ENCODE measurements around the gene LIPE. TPM values are rescaled to one million over a fixed set of nuclear protein-coding genes. Genes with fewer than 3 reads are reported as not detected.

LIPE gene
- total RNA-seq, 4 donors from 2014 or later, result 4.0 to 10.0 (median 7.4) TPM

GRCh38 chr19:42388851-42389489, 38.2 kb downstream of the LIPE start:
- WGBS, 2 donors, result 78 to 84% methylated on average over 6 to 17 of the region's 20 CpGs
- TF ChIP-seq POLR2A (IDR thresholded peaks at IDR 0.05), result no peak
- TF ChIP-seq, protein P1, sequence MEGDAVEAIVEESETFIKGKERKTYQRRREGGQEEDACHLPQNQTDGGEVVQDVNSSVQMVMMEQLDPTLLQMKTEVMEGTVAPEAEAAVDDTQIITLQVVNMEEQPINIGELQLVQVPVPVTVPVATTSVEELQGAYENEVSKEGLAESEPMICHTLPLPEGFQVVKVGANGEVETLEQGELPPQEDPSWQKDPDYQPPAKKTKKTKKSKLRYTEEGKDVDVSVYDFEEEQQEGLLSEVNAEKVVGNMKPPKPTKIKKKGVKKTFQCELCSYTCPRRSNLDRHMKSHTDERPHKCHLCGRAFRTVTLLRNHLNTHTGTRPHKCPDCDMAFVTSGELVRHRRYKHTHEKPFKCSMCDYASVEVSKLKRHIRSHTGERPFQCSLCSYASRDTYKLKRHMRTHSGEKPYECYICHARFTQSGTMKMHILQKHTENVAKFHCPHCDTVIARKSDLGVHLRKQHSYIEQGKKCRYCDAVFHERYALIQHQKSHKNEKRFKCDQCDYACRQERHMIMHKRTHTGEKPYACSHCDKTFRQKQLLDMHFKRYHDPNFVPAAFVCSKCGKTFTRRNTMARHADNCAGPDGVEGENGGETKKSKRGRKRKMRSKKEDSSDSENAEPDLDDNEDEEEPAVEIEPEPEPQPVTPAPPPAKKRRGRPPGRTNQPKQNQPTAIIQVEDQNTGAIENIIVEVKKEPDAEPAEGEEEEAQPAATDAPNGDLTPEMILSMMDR (IDR thresholded peaks at IDR 0.05), result no peak
- H3K9me3 ChIP-seq, result no peaks in the 10 kb centered on the region
- H3K27me3 ChIP-seq, result no peaks in the 10 kb centered on the region
- DNase-seq, result no peak
- no peaks in the 10 kb centered on the region for H3K36me3 ChIP-seq
- intact Hi-C loops (cut with DNase I), result no loop called here
- no peak overlapping the region for H3K4me3 ChIP-seq (replicated peaks in 1 of 3)
- H3K27ac ChIP-seq, result no peak overlapping the region
- peaks cover 6 to 9% of the 10 kb centered on the region in 2 donors for H3K4me1 ChIP-seq

GRCh38 chr19:42386974-42387707, 40.0 kb downstream of the LIPE start:
- H3K27ac ChIP-seq, result peak overlapping the region in 1 of 3 donors; percentile 24
- TF ChIP-seq, protein P1 (IDR thresholded peaks at IDR 0.05), result peak in 4 of 6 experiments; percentile 19 to 45 (median 34)
- TF ChIP-seq POLR2A (IDR thresholded peaks at IDR 0.05), result no peak
- peak overlapping the region in 1 of 3 donors; percentile 29 for H3K4me3 ChIP-seq (replicated peaks in 1 of 3)
- H3K4me1 ChIP-seq, result peaks cover 6 to 9% of the 10 kb centered on the region in 2 donors
- H3K27me3 ChIP-seq, result no peaks in the 10 kb centered on the region
- DNase-seq, result peak; percentile 53 to 64
- no peaks in the 10 kb centered on the region for H3K36me3 ChIP-seq
- intact Hi-C loops (cut with DNase I), result no loop called here
- WGBS, 2 donors, result 4 to 5% methylated on average over 29 to 46 of the region's 48 CpGs
- no peaks in the 10 kb centered on the region for H3K9me3 ChIP-seq

DNA sequence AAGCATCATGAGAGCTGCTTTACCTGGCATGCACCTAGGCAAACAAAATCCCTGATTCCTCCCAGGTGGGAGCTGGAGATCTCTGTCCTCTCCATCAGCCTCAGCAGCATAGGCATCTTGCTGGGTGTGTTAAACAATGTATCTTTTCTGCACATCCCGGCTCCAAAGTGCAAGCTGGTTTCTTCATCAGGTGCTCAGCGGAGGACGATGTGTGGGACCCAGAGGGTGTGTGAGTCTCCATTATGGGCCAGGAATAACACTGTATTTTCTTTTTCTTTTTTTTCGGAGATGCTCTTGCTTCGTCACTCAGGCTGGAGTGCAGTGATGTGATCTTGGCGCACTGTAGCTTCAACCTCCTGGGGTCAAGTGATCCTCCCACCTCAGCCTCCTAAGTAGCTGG, 47.0 kb downstream of the LIPE start:
- intact Hi-C loops (cut with DNase I), result no loop called here
- H3K4me1 ChIP-seq, result no peaks in the 10 kb centered on the region
- no peaks in the 10 kb centered on the region for H3K27me3 ChIP-seq
- no peak overlapping the region for H3K27ac ChIP-seq
- H3K36me3 ChIP-seq, result peaks cover 0 to 4% of the 10 kb centered on the region in 2 donors
- no peak overlapping the region for H3K4me3 ChIP-seq (replicated peaks in 1 of 3)
- H3K9me3 ChIP-seq, result no peaks in the 10 kb centered on the region
- TF ChIP-seq, protein P1 (IDR thresholded peaks at IDR 0.05), result no peak
- no peak for TF ChIP-seq POLR2A (IDR thresholded peaks at IDR 0.05)
- WGBS, 2 donors, result 73 to 74% methylated on average over 6 of the region's 6 CpGs
- DNase-seq, result no peak

DNA sequence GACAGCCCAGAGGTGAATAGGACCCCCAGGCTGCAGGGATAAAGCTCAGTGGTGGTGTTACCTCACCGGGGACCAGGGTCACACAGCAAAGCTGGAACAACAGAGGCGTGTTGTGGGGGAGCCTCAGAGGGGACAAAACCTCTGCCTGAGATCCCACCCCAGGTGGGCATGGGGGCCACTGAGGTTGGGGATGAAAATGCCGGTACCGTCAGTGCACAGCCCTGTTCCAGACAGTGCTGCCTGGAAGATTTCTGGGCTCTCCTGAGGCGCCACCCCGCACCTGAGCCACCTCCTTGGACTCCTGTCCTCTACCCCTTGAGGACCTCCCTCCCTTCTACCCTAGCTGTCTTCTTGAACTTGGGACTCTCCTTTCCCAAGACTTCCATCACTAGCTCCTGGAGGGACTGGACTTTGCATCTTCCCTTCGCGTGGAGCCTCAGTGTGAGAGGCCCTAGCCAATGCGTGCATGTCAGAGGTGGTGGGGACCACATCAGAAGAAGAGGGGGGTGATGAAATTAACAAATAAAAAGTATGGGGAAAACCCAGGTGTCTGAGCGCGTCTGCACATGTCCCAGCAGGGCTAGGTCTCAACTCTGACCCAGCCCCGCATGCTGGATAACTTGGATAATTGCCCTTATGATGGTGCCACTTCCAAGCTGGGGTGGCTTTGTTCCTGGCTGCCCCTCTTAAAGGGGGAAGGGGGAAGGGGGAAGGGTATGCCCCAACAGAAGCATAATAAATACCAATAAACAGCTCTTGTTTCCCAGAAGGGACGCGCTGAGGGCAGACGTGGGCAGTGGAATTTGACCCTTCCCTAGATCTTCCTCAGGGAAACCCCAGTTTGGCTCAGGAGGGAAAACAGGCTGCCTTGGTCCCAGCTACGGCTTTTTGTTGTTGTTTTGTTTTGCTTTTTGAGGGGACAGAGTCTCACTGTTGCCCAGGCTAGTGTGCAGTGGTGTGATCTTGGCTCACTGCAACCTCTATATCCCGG, 48.7 kb downstream of the LIPE start:
- TF ChIP-seq, protein P1 (IDR thresholded peaks at IDR 0.05), result no peak
- TF ChIP-seq POLR2A (IDR thresholded peaks at IDR 0.05), result no peak
- Histone ChIP-seq H3K36me3 (peaks cover 0 to 4% of the 10 kb centered on the region in 2 donors), H3K27me3 (no peaks in the 10 kb centered on the region), H3K4me3 (replicated peaks in 1 of 3) (no peak overlapping the region), H3K27ac (no peak overlapping the region), H3K4me1 (no peaks in the 10 kb centered on the region), H3K9me3 (no peaks in the 10 kb centered on the region)
- intact Hi-C loops (cut with DNase I), result no loop called here
- WGBS, 2 donors, result 78% methylated on average over 16 to 17 of the region's 17 CpGs
- no peak for DNase-seq

Data from thyroid gland (tissue), 4 donors.